WI38 (cell line): ENCODE results near the gene ATP2B3.

Experiments used
- H3K4me3 ChIP-seq: 2 replicates; pipeline ENCODE4 v1.5.1; 2011; ENCODE audit warnings: low read depth, mild to moderate bottlenecking, control low read depth, low read length
- TF ChIP-seq, protein P1 (sequence below): IDR thresholded peaks from 2 replicates; pipeline ENCODE4 v1.5.1; 2012; ENCODE audit warnings: low read depth, mild to moderate bottlenecking, control low read depth, low read length

ATP2B3 gene

DNA sequence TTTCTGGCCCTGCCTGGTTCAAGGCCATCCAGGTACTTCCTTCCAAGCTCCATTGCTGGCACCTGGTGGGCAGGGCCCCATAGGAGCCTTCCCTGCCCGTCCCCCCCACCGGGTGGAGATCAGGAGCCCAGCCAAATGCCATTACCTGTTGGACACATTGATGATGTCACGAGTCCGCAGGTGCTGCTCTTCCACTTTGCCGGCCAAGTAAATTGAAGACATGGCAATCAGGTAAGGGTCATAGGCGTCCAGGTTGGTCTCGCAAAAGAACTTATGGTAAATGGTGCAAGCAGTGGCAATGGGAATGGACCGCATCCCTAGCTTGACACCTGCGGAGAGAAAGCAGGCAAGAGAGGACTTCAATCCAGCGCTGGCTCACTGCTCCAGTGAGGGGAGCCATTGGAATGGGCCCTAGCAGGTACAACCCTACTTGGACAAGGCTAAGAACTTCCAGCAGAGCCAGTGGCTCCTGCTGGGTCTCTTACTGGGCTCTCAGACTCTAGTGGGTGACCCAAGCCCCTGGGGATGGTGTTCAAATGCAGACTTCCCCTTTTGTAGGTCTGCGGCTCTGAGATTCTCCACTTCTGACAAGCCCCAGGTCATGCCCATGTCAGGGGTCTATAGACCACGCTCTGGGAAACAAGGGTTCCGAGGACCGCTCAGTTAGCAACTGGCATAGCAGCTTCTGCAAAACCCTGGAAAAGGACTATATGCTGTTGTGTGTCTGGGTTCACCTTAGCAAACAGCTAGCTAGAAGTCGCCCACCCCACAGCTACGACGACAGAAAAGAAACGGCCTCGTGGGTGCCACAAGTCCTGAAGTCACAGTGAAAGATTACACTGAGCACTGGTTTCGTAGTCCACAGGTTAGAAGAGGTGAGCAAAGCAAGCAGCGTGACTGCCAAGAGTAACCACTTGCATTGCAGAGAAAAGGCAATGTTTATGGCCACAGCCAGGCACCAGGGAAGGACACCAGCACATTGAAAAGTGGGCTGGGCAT lies 78.7 kb downstream of the ATP2B3 start:
- TF ChIP-seq, protein P1, sequence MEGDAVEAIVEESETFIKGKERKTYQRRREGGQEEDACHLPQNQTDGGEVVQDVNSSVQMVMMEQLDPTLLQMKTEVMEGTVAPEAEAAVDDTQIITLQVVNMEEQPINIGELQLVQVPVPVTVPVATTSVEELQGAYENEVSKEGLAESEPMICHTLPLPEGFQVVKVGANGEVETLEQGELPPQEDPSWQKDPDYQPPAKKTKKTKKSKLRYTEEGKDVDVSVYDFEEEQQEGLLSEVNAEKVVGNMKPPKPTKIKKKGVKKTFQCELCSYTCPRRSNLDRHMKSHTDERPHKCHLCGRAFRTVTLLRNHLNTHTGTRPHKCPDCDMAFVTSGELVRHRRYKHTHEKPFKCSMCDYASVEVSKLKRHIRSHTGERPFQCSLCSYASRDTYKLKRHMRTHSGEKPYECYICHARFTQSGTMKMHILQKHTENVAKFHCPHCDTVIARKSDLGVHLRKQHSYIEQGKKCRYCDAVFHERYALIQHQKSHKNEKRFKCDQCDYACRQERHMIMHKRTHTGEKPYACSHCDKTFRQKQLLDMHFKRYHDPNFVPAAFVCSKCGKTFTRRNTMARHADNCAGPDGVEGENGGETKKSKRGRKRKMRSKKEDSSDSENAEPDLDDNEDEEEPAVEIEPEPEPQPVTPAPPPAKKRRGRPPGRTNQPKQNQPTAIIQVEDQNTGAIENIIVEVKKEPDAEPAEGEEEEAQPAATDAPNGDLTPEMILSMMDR = no peak
- H3K4me3 ChIP-seq = no peak overlapping the region

DNA sequence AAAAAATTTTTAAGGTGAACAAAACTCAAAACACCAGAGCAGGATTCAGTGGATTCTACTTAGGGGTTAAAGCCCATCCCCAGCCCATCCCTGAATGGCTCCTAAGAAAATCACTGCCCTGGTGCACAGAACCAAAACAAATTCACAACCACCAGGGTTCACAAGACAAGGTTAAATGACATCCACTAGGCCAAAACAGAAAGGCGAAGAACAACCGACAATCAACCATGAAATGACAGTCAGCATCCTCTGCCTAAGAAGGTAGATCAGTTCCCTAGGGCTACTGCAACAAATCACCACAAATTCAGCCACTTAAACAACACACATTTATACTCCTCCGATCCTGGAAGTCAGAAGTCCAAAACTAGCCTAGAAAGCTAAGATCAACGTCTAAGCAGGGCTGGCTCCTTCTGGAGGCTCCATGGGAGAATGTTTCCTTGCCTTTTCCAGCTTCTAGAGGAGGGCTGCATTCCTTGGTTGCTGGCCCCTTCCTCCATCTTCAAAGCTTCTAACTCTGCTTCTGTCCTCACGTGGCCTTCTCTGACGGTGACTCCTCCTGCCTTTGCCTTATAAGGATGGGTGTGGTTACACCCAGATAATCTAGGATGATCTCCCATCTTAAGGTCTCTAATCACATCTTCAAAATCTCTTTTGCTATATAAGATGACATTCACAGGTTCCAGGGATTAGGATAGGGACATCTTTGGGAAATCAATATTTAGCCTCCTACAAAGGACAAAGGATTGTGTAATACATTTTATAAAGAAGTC lies 79.7 kb downstream of the ATP2B3 start:
- no peak overlapping the region for H3K4me3 ChIP-seq
- TF ChIP-seq, protein P1 = no peak

DNA sequence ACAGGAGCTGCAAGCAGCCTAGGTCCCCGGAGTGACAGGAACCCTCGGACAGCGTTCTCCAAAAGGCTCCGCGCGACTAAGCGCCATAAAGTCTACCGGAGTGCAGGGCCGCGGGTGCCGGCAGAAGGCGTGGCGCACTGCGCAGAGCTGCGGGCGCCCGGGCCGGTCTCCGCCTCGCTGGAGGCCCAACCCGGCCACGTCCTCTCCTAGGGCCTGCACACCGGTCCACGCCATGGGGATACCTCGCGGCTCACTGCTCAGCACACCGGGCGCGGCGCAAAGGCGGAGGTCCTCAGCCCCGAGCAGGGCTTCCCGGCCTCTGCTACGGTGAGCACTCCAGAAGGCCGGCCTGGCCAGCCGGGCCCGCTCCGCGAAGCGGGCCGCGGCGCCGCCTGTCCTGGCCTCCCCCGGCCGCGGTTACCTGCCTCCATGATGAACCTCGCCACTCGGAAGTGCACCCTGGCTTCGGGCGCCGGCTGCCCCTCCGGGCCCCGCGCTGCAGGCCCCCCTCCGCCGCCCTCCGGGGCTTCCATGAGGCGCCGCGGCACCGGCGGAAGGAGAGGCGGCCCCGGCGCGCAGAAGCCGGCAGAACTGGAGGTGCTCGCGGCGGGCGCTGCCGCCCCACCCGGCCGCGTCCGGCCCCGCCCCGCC lies 81.2 kb downstream of the ATP2B3 start, which contains the start of gene CCNQ:
TSS of gene CCNQ (minus strand) at position 599 of the 651 bp plus-strand sequence. CDS start at position 533, 66 bp downstream.
- peak within 1 kb of the TSS; percentile 68 for H3K4me3 ChIP-seq
- TF ChIP-seq, protein P1 = no peak

DNA sequence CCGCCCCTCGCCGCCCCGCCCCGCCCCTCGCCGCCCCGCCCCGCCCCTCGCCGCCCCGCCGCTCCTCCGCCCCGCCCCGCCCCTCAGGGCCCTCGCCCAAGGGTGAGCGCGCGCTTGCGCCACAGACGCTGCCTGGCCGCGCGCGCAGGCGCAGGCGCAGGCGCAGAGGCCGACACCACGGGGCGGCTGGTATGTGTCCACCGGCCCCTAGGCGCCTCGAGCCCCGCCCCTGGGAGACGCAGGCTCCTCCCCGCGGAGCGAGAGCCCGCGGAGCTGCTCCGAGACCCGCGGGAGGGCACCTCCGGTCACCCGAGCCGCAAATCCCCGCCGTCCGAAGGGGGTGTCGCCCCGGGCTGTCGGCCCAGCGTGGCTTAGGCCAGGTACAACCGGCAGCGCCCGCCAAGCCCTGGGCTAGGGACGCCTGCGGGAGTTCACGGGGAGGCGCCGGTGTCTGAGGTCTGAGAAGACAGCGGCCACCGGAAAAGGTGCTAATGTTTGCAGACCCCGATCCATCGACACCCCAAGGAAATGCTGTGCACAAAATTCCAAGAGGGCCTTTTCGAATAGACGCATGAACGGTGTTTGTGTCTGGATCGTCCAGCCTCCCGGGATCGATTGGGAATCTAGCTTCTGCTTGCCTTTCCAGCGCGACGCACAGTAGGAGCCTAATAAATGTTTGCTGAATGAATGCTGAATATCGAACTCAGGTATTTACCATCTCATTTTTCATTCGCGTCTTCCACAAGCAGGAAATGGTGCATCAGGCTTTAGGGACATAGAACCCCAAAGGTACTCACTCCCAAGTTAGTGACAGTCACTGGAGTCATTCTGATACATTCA lies 82.0 kb downstream of the ATP2B3 start:
- peak overlapping the region; percentile 67 for H3K4me3 ChIP-seq
- TF ChIP-seq, protein P1 = no peak

DNA sequence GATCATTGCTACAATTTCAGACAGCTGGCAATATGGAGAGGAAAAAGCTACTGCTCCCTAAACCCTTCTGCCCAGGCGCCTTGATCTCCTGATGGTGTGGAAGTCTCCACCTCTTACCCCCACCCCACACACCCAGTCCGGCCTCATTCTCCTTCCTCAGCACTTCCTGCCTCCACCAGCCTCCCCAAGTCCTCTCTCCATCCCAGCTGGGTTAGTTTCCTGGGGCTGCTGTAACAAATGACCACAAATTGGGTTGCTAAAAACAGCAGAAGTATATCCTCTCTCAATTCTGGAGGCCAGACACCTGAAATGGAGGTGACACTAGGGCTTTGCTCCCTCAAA lies 82.6 kb downstream of the ATP2B3 start:
- H3K4me3 ChIP-seq = peak overlapping the region; percentile 67

DNA sequence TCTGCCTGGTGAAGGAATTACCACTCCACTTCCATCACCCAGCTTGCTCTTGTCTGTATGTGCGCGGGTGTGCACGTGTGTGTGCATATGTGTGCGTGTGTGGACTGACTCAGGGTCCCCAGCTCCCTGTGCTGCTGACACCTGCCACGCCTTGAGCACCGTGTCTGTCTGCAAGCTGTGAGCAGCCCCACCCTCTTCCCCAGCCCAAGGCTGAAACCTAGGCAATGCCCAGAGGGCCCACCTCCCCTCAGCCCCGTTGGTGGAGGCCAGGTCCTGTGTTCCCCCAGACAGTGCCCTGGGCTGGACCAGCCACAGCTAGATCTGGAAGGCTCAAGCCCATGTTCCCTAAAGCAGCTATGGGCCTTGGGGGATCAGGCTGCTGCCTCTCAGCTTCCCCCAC lies 83.5 kb downstream of the ATP2B3 start:
- no peak overlapping the region for H3K4me3 ChIP-seq
- TF ChIP-seq, protein P1 = no peak

More for the DNA sequence above, 82.6 kb downstream of the ATP2B3 start:
- TF ChIP-seq, protein P1 = no peak
